ENCODE results near the gene MAPK11. TPM values are rescaled to one million over a fixed set of nuclear protein-coding genes. Genes with fewer than 3 reads are reported as not detected.
"Not testable (repeated sequence)": the region's sequence is repeated elsewhere in the genome, so short reads cannot be mapped to it uniquely, and the experiment has no call there.

The MAPK11 gene
- total RNA-seq, 1 donor from 2014 or later: 21.8 TPM

- no peak for DNase-seq (ENCODE audit: low read depth in 2 of 2)
These were observed 8.9 kb upstream of the MAPK11 start for GRCh38 chr22:50278956-50279619.

- DNase-seq (ENCODE audit: low read depth in 2 of 2): no peak
These were observed 8.3 kb upstream of the MAPK11 start for GRCh38 chr22:50278461-50278860.

- DNase-seq (ENCODE audit: low read depth in 2 of 2): no peak
These were observed 7.6 kb upstream of the MAPK11 start for GRCh38 chr22:50277761-50278160.

- peak; percentile 72 to 80 for DNase-seq (ENCODE audit: low read depth in 2 of 2)
These were observed 6.0 kb upstream of the MAPK11 start for GRCh38 chr22:50276143-50276542.

- DNase-seq (ENCODE audit: low read depth in 2 of 2): no peak
These were observed 5.2 kb upstream of the MAPK11 start for GRCh38 chr22:50275181-50276055.

GRCh38 chr22:50274771-50275170 is 4.6 kb upstream of the MAPK11 start:
- no peak for DNase-seq (ENCODE audit: low read depth in 2 of 2)

- peak; percentile 63 to 83 for DNase-seq (ENCODE audit: low read depth in 2 of 2)
These were observed 4.1 kb upstream of the MAPK11 start for GRCh38 chr22:50274311-50274710.

GRCh38 chr22:50273781-50274180 is 3.6 kb upstream of the MAPK11 start:
- DNase-seq (ENCODE audit: low read depth in 2 of 2): not testable (repeated sequence)

GRCh38 chr22:50273352-50273751 is 3.2 kb upstream of the MAPK11 start:
- not testable (repeated sequence) for DNase-seq (ENCODE audit: low read depth in 2 of 2)

GRCh38 chr22:50272044-50272802 is 2.0 kb upstream of the MAPK11 start:
- peak in 1 of 2 donors; percentile 34 for DNase-seq (ENCODE audit: low read depth in 2 of 2)

- DNase-seq (ENCODE audit: low read depth in 2 of 2): peak; percentile 59 to 79
These were observed 1.4 kb upstream of the MAPK11 start for GRCh38 chr22:50271519-50271970.

- peak; percentile 54 to 75 for DNase-seq (ENCODE audit: low read depth in 2 of 2)
These were observed 650 bp upstream of the MAPK11 start for GRCh38 chr22:50270666-50271394.

GRCh38 chr22:50269573-50269969 is 609 bp downstream of the MAPK11 start:
- no peak for DNase-seq (ENCODE audit: low read depth in 2 of 2)

GRCh38 chr22:50268655-50269113 is 1.5 kb downstream of the MAPK11 start:
- peak; percentile 21 to 54 for DNase-seq (ENCODE audit: low read depth in 2 of 2)

- DNase-seq (ENCODE audit: low read depth in 2 of 2): peak; percentile 39 to 72
These were observed 2.4 kb downstream of the MAPK11 start for GRCh38 chr22:50267591-50268390.

GRCh38 chr22:50266994-50267393 is 3.2 kb downstream of the MAPK11 start:
- DNase-seq (ENCODE audit: low read depth in 2 of 2): no peak

- DNase-seq (ENCODE audit: low read depth in 2 of 2): no peak
These were observed 5.1 kb downstream of the MAPK11 start for GRCh38 chr22:50264946-50265669.

GRCh38 chr22:50264104-50264745 is 6.0 kb downstream of the MAPK11 start:
- DNase-seq (ENCODE audit: low read depth in 2 of 2): no peak

Measured in lung microvascular endothelial cell (primary cell).